ENCODE results near the gene SOX13.

SOX13 gene

GRCh38 chr1:204065174-204065985 lies 7.5 kb upstream of the SOX13 start:
- TF ChIP-seq, protein P1, sequence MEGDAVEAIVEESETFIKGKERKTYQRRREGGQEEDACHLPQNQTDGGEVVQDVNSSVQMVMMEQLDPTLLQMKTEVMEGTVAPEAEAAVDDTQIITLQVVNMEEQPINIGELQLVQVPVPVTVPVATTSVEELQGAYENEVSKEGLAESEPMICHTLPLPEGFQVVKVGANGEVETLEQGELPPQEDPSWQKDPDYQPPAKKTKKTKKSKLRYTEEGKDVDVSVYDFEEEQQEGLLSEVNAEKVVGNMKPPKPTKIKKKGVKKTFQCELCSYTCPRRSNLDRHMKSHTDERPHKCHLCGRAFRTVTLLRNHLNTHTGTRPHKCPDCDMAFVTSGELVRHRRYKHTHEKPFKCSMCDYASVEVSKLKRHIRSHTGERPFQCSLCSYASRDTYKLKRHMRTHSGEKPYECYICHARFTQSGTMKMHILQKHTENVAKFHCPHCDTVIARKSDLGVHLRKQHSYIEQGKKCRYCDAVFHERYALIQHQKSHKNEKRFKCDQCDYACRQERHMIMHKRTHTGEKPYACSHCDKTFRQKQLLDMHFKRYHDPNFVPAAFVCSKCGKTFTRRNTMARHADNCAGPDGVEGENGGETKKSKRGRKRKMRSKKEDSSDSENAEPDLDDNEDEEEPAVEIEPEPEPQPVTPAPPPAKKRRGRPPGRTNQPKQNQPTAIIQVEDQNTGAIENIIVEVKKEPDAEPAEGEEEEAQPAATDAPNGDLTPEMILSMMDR (IDR thresholded peaks at IDR 0.05; ENCODE audit: extremely low read depth, missing control alignments), result no peak
- DNase-seq (ENCODE audit: low spot score), result no peak

DNA sequence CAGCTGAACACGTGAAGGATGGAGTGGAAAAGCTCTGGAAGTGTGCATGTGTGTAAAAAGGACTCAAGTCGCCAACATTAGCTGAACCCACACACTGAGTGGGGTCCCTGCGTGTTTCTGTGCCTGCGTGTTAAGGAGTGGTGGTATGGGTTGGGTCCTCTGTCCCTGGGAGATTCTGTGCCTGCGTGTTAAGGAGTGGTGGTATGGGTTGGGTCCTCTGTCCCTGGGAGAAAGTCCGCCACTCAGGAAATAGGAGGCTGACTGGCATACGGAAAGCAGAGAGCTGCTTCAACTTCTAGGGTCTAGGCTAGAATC lies 7.0 kb upstream of the SOX13 start:
- TF ChIP-seq, protein P1 (IDR thresholded peaks at IDR 0.05; ENCODE audit: extremely low read depth, missing control alignments), result no peak
- no peak for DNase-seq (ENCODE audit: low spot score)

DNA sequence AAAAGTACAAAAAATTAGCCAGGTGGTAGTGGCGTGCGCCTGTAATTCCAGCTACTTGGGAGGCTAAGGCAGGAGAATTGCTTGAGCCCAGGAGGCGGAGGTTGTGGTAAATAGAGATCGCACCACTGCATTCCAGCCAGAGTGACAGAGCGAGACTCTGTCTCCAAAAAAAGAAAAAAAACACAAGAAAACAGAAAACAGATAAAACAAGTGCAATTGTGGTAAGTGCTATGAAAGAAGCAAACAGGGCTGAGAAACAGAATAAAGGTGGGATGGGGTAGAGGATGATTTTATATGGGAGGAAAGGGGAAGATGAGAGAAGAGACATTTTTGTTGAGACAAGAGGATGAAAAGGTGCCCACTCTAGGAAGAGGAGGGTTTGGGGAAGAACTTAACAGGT lies 5.0 kb upstream of the SOX13 start:
- DNase-seq (ENCODE audit: low spot score), result no peak
- TF ChIP-seq, protein P1 (IDR thresholded peaks at IDR 0.05; ENCODE audit: extremely low read depth, missing control alignments), result no peak

DNA sequence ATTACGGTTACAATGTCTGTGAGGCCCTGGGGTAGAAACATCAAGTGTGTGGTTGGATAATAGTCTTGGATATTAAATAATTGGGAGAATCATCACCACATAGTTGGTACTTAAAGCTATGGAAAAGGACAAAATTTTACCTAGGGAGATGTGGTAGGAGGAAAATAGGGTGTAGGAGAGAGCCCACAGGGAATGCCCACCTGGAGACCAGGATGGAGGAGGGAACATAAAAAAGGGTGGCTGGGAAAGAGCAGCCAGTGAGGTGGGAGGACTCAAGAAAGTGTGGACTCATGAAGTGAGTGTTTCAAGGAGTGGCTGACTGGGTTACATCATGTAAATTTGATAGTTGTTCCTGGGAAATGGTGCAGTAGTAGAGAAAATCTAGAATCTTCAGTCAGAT lies 3.0 kb upstream of the SOX13 start:
- TF ChIP-seq, protein P1 (IDR thresholded peaks at IDR 0.05; ENCODE audit: extremely low read depth, missing control alignments), result no peak
- DNase-seq (ENCODE audit: low spot score), result no peak

- DNase-seq (ENCODE audit: low spot score), result no peak
- TF ChIP-seq, protein P1 (IDR thresholded peaks at IDR 0.05; ENCODE audit: extremely low read depth, missing control alignments), result no peak
Measured at GRCh38 chr1:204070895-204071294, 2.0 kb upstream of the SOX13 start.

- no peak for DNase-seq (ENCODE audit: low spot score)
- TF ChIP-seq, protein P1 (IDR thresholded peaks at IDR 0.05; ENCODE audit: extremely low read depth, missing control alignments), result no peak
Measured at GRCh38 chr1:204073837-204074273, 940 bp downstream of the SOX13 start.

DNA sequence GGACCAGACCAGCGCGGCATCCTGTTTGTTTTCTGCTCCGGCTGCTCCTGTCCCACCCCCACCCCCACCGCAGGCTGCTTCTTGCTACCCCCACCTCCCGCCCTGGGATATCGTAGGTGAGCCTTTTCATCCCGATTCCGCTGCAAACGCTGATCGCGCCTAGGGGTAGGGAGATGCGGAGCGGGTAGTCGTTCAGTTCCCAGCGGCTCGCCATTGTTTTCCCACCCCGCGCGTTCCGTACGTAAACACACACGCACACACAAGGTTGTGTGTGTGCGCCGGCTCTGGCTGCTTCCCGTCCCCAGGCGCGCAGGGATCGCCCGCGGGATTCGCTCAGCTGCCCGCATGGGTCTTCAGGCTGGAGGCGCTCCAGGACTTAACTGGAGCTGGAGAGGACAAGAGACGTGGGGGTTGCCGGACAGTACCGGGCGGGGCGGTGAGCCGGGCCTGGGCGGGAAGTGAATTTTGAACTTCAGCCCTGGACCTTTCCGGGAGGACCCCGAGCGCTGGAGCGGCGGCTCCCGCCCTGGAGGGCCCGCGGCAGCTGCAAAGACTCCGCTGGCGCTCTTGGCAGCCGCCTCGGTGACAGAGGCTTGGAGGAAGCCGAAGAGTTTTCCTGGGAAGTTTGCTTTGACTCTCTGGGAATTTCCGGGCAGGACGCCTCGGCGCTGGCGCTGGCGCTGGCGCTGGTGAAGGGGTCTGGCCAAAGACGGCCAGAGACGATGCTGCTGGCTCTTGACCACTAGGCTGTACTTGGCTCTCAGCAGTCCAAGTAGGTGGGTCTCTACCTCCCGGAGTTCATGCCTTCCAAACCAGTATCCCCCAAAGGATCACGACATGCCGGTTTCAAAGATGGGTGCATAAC lies 1.6 kb downstream of the SOX13 start:
- no peak for DNase-seq (ENCODE audit: low spot score)
- TF ChIP-seq, protein P1 (IDR thresholded peaks at IDR 0.05; ENCODE audit: extremely low read depth, missing control alignments), result no peak

Data from GM20000 (cell line).